ENCODE results near the gene RABGAP1.

Gene RABGAP1

DNA sequence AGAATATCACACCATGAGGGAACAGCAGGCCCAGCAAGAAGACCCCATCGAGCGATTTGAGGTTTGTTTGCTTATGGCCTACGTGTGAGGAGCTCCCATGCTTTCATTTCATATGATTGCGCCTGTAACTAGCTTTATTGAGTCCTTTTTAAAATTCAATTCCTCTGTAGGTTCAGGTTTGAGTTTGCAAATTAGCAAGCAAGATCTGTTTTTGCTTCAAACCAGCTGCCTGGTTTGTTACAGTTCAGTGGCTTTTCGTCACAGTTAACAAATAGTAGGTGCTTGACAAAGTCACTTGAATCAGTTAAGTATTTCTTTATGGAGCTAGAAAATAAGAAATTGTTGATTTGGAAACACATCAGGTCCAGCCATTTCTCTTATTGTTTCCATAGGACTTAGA, 149.0 kb downstream of the RABGAP1 start:
- H3K9ac ChIP-seq (ENCODE audit: low read length), result no peak overlapping the region
- no peak overlapping the region for H3K4me2 ChIP-seq (ENCODE audit: low read length, poor library complexity, severe bottlenecking)
- H4K91ac ChIP-seq (ENCODE audit: low read length), result no peak overlapping the region
- peaks cover 20 to 91% of the 10 kb centered on the region in 2 experiments for H3K36me3 ChIP-seq (ENCODE audit: control insufficient read depth in 1 of 2, insufficient read depth in 2 of 2, low read depth in 1 of 2, low read length in 2 of 2)
- H3K4ac ChIP-seq (ENCODE audit: low read depth in 1 of 2, low read length in 2 of 2), result no peak overlapping the region
- no peak overlapping the region for H3K27ac ChIP-seq (ENCODE audit: low read length, poor library complexity, severe bottlenecking)
- H3K27me3 ChIP-seq (ENCODE audit: control insufficient read depth in 1 of 2, insufficient read depth in 1 of 2, low read length in 2 of 2), result no peaks in the 10 kb centered on the region
- no peak overlapping the region for H2AK5ac ChIP-seq (ENCODE audit: low read length, severe bottlenecking)
- no peak overlapping the region for H3K4me3 ChIP-seq (ENCODE audit: insufficient read depth in 1 of 2, low read depth in 1 of 2, low read length in 2 of 2)
- H2BK15ac ChIP-seq (ENCODE audit: low read depth, poor library complexity, severe bottlenecking), result no peak overlapping the region
- H2AFZ ChIP-seq (ENCODE audit: low read depth, low read length), result no peak overlapping the region
- no peaks in the 10 kb centered on the region for H3K9me3 ChIP-seq (ENCODE audit: control insufficient read depth, low read length)
- H2BK5ac ChIP-seq (ENCODE audit: low read depth, low read length, poor library complexity, severe bottlenecking), result no peak overlapping the region
- H3K79me1 ChIP-seq (replicated peaks; ENCODE audit: low read length, poor library complexity, severe bottlenecking), result peaks cover 10% of the 10 kb centered on the region
- no peak overlapping the region for H3K14ac ChIP-seq (ENCODE audit: low read length in 2 of 2)
- 98% methylated on average over 5 of the region's 5 CpGs for WGBS
- no peak overlapping the region for H2BK120ac ChIP-seq (ENCODE audit: low read depth, low read length)
- DNase-seq, result no peak
- H2BK12ac ChIP-seq (ENCODE audit: low read length in 2 of 2), result no peak overlapping the region
- no peak overlapping the region for H3K23ac ChIP-seq (ENCODE audit: low read length in 2 of 2)
- H4K8ac ChIP-seq (ENCODE audit: low read length), result no peak overlapping the region
- peaks cover under 1% of the 10 kb centered on the region for H3K4me1 ChIP-seq (ENCODE audit: control insufficient read depth, insufficient read depth, low read depth, low read length)
- no peak overlapping the region for H3K18ac ChIP-seq (ENCODE audit: low read depth in 1 of 2, low read length in 2 of 2)

DNA sequence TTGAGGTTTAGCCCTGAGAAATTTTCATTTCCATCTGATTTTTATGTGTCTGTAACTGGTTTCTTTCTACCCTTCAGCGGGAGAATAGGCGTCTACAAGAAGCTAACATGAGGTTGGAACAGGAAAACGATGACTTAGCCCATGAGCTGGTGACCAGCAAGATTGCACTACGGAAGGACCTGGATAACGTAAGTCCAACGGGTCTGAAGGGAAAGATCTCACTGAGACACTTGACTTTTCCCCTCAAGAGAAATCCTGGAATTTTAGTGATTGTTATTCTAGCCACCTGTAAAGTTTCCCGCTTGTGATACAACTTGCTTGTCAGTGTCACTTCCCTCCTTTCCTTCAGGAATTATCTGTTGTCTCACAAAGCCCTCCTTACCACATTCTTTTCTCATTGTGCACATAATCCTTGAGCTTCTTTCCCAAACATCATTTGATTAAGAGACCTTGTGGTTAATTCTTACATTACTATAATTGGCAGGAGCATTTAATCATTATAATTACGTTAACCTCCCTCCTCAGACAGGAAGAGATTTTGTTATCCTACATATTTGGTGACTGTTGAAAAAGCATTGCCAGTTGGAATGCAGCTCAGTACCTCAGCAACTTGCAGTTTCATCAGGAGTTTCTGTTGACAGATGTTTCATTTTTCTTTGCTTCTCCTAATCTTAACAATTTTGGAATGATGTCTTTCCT, 149.5 kb downstream of the RABGAP1 start:
- Histone ChIP-seq H2BK120ac (ENCODE audit: low read depth, low read length) (no peak overlapping the region), H2AK5ac (ENCODE audit: low read length, severe bottlenecking) (no peak overlapping the region), H2BK12ac (ENCODE audit: low read length in 2 of 2) (no peak overlapping the region), H2BK5ac (ENCODE audit: low read depth, low read length, poor library complexity, severe bottlenecking) (no peak overlapping the region), H3K4me1 (ENCODE audit: control insufficient read depth, insufficient read depth, low read depth, low read length) (no peaks in the 10 kb centered on the region), H4K8ac (ENCODE audit: low read length) (no peak overlapping the region), H3K18ac (ENCODE audit: low read depth in 1 of 2, low read length in 2 of 2) (no peak overlapping the region), H3K9me3 (ENCODE audit: control insufficient read depth, low read length) (no peaks in the 10 kb centered on the region), H2AFZ (ENCODE audit: low read depth, low read length) (no peak overlapping the region), H3K14ac (ENCODE audit: low read length in 2 of 2) (no peak overlapping the region), H2BK15ac (ENCODE audit: low read depth, poor library complexity, severe bottlenecking) (no peak overlapping the region), H3K9ac (ENCODE audit: low read length) (no peak overlapping the region), H3K36me3 (ENCODE audit: control insufficient read depth in 1 of 2, insufficient read depth in 2 of 2, low read depth in 1 of 2, low read length in 2 of 2) (peaks cover 19 to 88% of the 10 kb centered on the region in 2 experiments), H3K27me3 (ENCODE audit: control insufficient read depth in 1 of 2, insufficient read depth in 1 of 2, low read length in 2 of 2) (no peaks in the 10 kb centered on the region), H3K23ac (ENCODE audit: low read length in 2 of 2) (no peak overlapping the region), H3K79me1 (replicated peaks; ENCODE audit: low read length, poor library complexity, severe bottlenecking) (peaks cover 10% of the 10 kb centered on the region), H4K91ac (ENCODE audit: low read length) (no peak overlapping the region), H3K4ac (ENCODE audit: low read depth in 1 of 2, low read length in 2 of 2) (no peak overlapping the region), H3K4me2 (ENCODE audit: low read length, poor library complexity, severe bottlenecking) (no peak overlapping the region), H3K27ac (ENCODE audit: low read length, poor library complexity, severe bottlenecking) (no peak overlapping the region), H3K4me3 (ENCODE audit: insufficient read depth in 1 of 2, low read depth in 1 of 2, low read length in 2 of 2) (no peak overlapping the region)
- WGBS, result 96% methylated on average over 7 of the region's 8 CpGs
- DNase-seq, result no peak

DNA sequence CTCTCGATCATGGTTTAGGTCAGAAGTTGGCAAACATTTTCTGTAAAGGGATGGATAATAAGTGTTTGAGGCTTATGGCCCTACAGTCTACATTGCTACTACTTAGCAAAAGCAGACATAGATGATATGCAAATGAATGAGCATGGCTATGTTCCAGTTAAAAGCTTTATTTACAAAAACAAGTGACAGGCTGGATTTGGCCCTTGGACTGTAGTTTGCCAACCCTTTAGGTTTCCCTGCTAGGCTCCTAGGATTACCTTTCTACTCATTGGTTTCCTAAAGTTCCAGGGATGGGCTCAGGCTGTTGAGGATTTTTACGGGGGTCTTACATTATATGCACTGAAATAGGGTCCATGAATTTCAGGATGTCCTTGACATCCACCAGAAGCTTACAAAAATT, 150.1 kb downstream of the RABGAP1 start:
- H3K14ac ChIP-seq (ENCODE audit: low read length in 2 of 2), result no peak overlapping the region
- H2BK120ac ChIP-seq (ENCODE audit: low read depth, low read length), result no peak overlapping the region
- H3K9me3 ChIP-seq (ENCODE audit: control insufficient read depth, low read length), result no peaks in the 10 kb centered on the region
- H3K27me3 ChIP-seq (ENCODE audit: control insufficient read depth in 1 of 2, insufficient read depth in 1 of 2, low read length in 2 of 2), result no peaks in the 10 kb centered on the region
- H3K9ac ChIP-seq (ENCODE audit: low read length), result no peak overlapping the region
- H3K4me2 ChIP-seq (ENCODE audit: low read length, poor library complexity, severe bottlenecking), result no peak overlapping the region
- no peak for DNase-seq
- H3K79me1 ChIP-seq (replicated peaks; ENCODE audit: low read length, poor library complexity, severe bottlenecking), result peaks cover 9% of the 10 kb centered on the region
- H3K18ac ChIP-seq (ENCODE audit: low read depth in 1 of 2, low read length in 2 of 2), result no peak overlapping the region
- H4K8ac ChIP-seq (ENCODE audit: low read length), result no peak overlapping the region
- H3K4me1 ChIP-seq (ENCODE audit: control insufficient read depth, insufficient read depth, low read depth, low read length), result no peaks in the 10 kb centered on the region
- H2BK12ac ChIP-seq (ENCODE audit: low read length in 2 of 2), result no peak overlapping the region
- H2BK15ac ChIP-seq (ENCODE audit: low read depth, poor library complexity, severe bottlenecking), result no peak overlapping the region
- no peak overlapping the region for H2AK5ac ChIP-seq (ENCODE audit: low read length, severe bottlenecking)
- H3K27ac ChIP-seq (ENCODE audit: low read length, poor library complexity, severe bottlenecking), result no peak overlapping the region
- H2BK5ac ChIP-seq (ENCODE audit: low read depth, low read length, poor library complexity, severe bottlenecking), result no peak overlapping the region
- no peak overlapping the region for H3K4ac ChIP-seq (ENCODE audit: low read depth in 1 of 2, low read length in 2 of 2)
- H3K4me3 ChIP-seq (ENCODE audit: insufficient read depth in 1 of 2, low read depth in 1 of 2, low read length in 2 of 2), result no peak overlapping the region
- no peak overlapping the region for H3K23ac ChIP-seq (ENCODE audit: low read length in 2 of 2)
- peaks cover 19 to 88% of the 10 kb centered on the region in 2 experiments for H3K36me3 ChIP-seq (ENCODE audit: control insufficient read depth in 1 of 2, insufficient read depth in 2 of 2, low read depth in 1 of 2, low read length in 2 of 2)
- no peak overlapping the region for H4K91ac ChIP-seq (ENCODE audit: low read length)
- 100% methylated on average over 2 of the region's 2 CpGs for WGBS
- H2AFZ ChIP-seq (ENCODE audit: low read depth, low read length), result no peak overlapping the region

DNA sequence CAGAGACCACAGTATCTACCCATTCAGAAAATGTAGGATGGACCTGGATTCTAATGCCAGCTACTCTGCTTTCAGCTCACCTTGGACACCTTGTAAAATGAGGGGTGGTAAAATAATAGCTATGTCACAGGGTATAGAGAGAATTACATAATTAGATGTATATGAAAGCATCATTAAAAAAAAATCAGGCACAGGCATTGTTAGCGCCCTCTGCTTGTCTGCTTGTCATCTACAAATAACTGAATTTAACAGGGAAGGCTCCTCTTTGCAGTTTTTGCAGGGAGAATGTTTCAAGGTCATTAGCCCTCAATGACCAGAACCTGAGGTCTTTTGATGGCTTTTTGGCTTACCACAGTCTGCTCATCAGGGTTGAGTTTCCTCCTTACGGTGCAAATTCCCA, 150.6 kb downstream of the RABGAP1 start:
- 90% methylated on average over 2 of the region's 2 CpGs for WGBS
- no peaks in the 10 kb centered on the region for H3K27me3 ChIP-seq (ENCODE audit: control insufficient read depth in 1 of 2, insufficient read depth in 1 of 2, low read length in 2 of 2)
- no peak overlapping the region for H2AFZ ChIP-seq (ENCODE audit: low read depth, low read length)

More for the DNA sequence above, 150.6 kb downstream of the RABGAP1 start:
- H3K4me3 ChIP-seq (ENCODE audit: insufficient read depth in 1 of 2, low read depth in 1 of 2, low read length in 2 of 2), result no peak overlapping the region
- peak overlapping the region; percentile 11 for H3K9ac ChIP-seq (ENCODE audit: low read length)
- no peak overlapping the region for H3K14ac ChIP-seq (ENCODE audit: low read length in 2 of 2)
- no peak overlapping the region for H2AK5ac ChIP-seq (ENCODE audit: low read length, severe bottlenecking)
- no peak overlapping the region for H4K8ac ChIP-seq (ENCODE audit: low read length)
- no peak overlapping the region for H2BK120ac ChIP-seq (ENCODE audit: low read depth, low read length)
- no peaks in the 10 kb centered on the region for H3K9me3 ChIP-seq (ENCODE audit: control insufficient read depth, low read length)
- H3K4ac ChIP-seq (ENCODE audit: low read depth in 1 of 2, low read length in 2 of 2), result no peak overlapping the region
- no peak overlapping the region for H2BK15ac ChIP-seq (ENCODE audit: low read depth, poor library complexity, severe bottlenecking)
- H3K36me3 ChIP-seq (ENCODE audit: control insufficient read depth in 1 of 2, insufficient read depth in 2 of 2, low read depth in 1 of 2, low read length in 2 of 2), result peaks cover 17 to 89% of the 10 kb centered on the region in 2 experiments
- no peak overlapping the region for H3K18ac ChIP-seq (ENCODE audit: low read depth in 1 of 2, low read length in 2 of 2)
- H2BK5ac ChIP-seq (ENCODE audit: low read depth, low read length, poor library complexity, severe bottlenecking), result no peak overlapping the region
- H3K23ac ChIP-seq (ENCODE audit: low read length in 2 of 2), result no peak overlapping the region
- H2BK12ac ChIP-seq (ENCODE audit: low read length in 2 of 2), result no peak overlapping the region
- H3K27ac ChIP-seq (ENCODE audit: low read length, poor library complexity, severe bottlenecking), result no peak overlapping the region
- H3K4me2 ChIP-seq (ENCODE audit: low read length, poor library complexity, severe bottlenecking), result no peak overlapping the region
- no peak overlapping the region for H4K91ac ChIP-seq (ENCODE audit: low read length)
- H3K79me1 ChIP-seq (replicated peaks; ENCODE audit: low read length, poor library complexity, severe bottlenecking), result peaks cover 7% of the 10 kb centered on the region
- no peaks in the 10 kb centered on the region for H3K4me1 ChIP-seq (ENCODE audit: control insufficient read depth, insufficient read depth, low read depth, low read length)
- DNase-seq, result no peak

Data from mesenchymal stem cell (in vitro differentiated cells and primary cell).